Left ventricle myocardium inferior (tissue), 1 donor: ENCODE results near the gene HARBI1. TPM values are rescaled to one million over a fixed set of nuclear protein-coding genes. Genes with fewer than 3 reads are reported as not detected.

Experiments
- DNase-seq: peaks from one replicate; pipeline ENCODE4 v3.0.0-alpha.2; 2020
- H3K27ac ChIP-seq: fragments of 200-600 bp; replicated peaks from 2 replicates; pipeline ENCODE4 v1.8.0; 2021
- H3K27me3 ChIP-seq: fragments of 200-600 bp; 2 replicates; pipeline ENCODE4 v1.8.0; 2021; ENCODE audit warnings: low read depth
- H3K36me3 ChIP-seq: fragments of 200-600 bp; 2 replicates; pipeline ENCODE4 v1.8.0; 2021
- H3K4me1 ChIP-seq: fragments of 200-600 bp; 2 replicates; pipeline ENCODE4 v1.8.0; 2021
- H3K4me3 ChIP-seq: fragments of 200-600 bp; 2 replicates; pipeline ENCODE4 v1.8.0; 2021; ENCODE audit warnings: mild to moderate bottlenecking, moderate library complexity
- H3K9me3 ChIP-seq: fragments of 200-600 bp; replicated peaks from 2 replicates; pipeline ENCODE4 v1.8.0; 2021
- CTCF ChIP-seq: fragments of 200-600 bp; IDR thresholded peaks from 2 replicates; pipeline ENCODE4 v1.8.0; 2021; ENCODE audit warnings: antibody characterized with exemption, mild to moderate bottlenecking, borderline replicate concordance
- intact Hi-C: fragments of 100-400 bp; cut with micrococcal nuclease; formaldehyde crosslinking; loops from one replicate; pipeline ENCODE4 v1.11.0; 2022
- total RNA-seq: library from RNA; stranded (reverse); fragmentation: NEBNext Ultra II Directional; extraction: Animal tissue kit (Norgen Biotek cat#: 25700); gene quantifications from one replicate; pipeline ENCODE4 v1.2.1, GENCODE V29; 2021
- donor health status: DM: no; HTN: yes; CAD: no; lungs with severe emphysema.

HARBI1 gene
- total RNA-seq, 1 donor from 2014 or later: 4.8 TPM

- H3K9me3 ChIP-seq: no peaks in the 10 kb centered on the region
- intact Hi-C loops: no loop called here
- H3K4me1 ChIP-seq: peaks cover 34% of the 10 kb centered on the region
- peak; percentile 44 for DNase-seq
- peak overlapping the region; percentile 89 for H3K27ac ChIP-seq
- no peak for TF ChIP-seq CTCF
- no peak overlapping the region for H3K4me3 ChIP-seq
- H3K36me3 ChIP-seq: peaks cover 82% of the 10 kb centered on the region
- H3K27me3 ChIP-seq: no peaks in the 10 kb centered on the region
These were observed 32.2 kb upstream of the HARBI1 start for GRCh38 chr11:46649180-46649738.

GRCh38 chr11:46643986-46644385 is 27.0 kb upstream of the HARBI1 start:
- Histone ChIP-seq H3K4me1 (peaks cover 14% of the 10 kb centered on the region), H3K9me3 (no peaks in the 10 kb centered on the region), H3K4me3 (no peak overlapping the region), H3K27ac (no peak overlapping the region), H3K27me3 (no peaks in the 10 kb centered on the region), H3K36me3 (peaks cover 64% of the 10 kb centered on the region)
- intact Hi-C loops: no loop called here
- no peak for DNase-seq
- TF ChIP-seq CTCF: no peak

GRCh38 chr11:46643531-46643930 is 26.5 kb upstream of the HARBI1 start:
- Histone ChIP-seq H3K27me3 (no peaks in the 10 kb centered on the region), H3K36me3 (peaks cover 67% of the 10 kb centered on the region), H3K4me3 (no peak overlapping the region), H3K4me1 (peaks cover 9% of the 10 kb centered on the region), H3K27ac (no peak overlapping the region), H3K9me3 (no peaks in the 10 kb centered on the region)
- intact Hi-C loops: no loop called here
- DNase-seq: no peak
- TF ChIP-seq CTCF: no peak

- Histone ChIP-seq H3K9me3 (no peaks in the 10 kb centered on the region), H3K36me3 (peaks cover 68% of the 10 kb centered on the region), H3K4me1 (peaks cover 2% of the 10 kb centered on the region), H3K27me3 (no peaks in the 10 kb centered on the region), H3K27ac (no peak overlapping the region), H3K4me3 (no peak overlapping the region)
- intact Hi-C loops: no loop called here
- DNase-seq: no peak
- TF ChIP-seq CTCF: no peak
These were observed 25.8 kb upstream of the HARBI1 start for GRCh38 chr11:46642627-46643335.

- H3K4me1 ChIP-seq: no peaks in the 10 kb centered on the region
- no peak for DNase-seq
- no peak overlapping the region for H3K4me3 ChIP-seq
- no peak overlapping the region for H3K27ac ChIP-seq
- peaks cover 57% of the 10 kb centered on the region for H3K36me3 ChIP-seq
- H3K9me3 ChIP-seq: no peaks in the 10 kb centered on the region
- H3K27me3 ChIP-seq: no peaks in the 10 kb centered on the region
- intact Hi-C loops: no loop called here
- no peak for TF ChIP-seq CTCF
These were observed 24.6 kb upstream of the HARBI1 start for GRCh38 chr11:46641639-46642038.
